ENCODE measurements around the gene PRCC. TPM values are rescaled to one million over a fixed set of nuclear protein-coding genes. Genes with fewer than 3 reads are reported as not detected.

Gene PRCC, protein sequence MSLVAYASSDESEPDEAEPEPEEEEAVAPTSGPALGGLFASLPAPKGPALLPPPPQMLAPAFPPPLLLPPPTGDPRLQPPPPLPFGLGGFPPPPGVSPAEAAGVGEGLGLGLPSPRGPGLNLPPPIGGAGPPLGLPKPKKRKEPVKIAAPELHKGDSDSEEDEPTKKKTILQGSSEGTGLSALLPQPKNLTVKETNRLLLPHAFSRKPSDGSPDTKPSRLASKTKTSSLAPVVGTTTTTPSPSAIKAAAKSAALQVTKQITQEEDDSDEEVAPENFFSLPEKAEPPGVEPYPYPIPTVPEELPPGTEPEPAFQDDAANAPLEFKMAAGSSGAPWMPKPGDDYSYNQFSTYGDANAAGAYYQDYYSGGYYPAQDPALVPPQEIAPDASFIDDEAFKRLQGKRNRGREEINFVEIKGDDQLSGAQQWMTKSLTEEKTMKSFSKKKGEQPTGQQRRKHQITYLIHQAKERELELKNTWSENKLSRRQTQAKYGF
- total RNA-seq (2013), result 23.6 TPM
- polyA plus RNA-seq (10 to 100 TPM; 26.7 to 37.1 (median 29.6) TPM), polyA minus RNA-seq (13.6 and 19.7 TPM in 2 replicates), total RNA-seq (16.0 to 45.7 (median 23.0) reads per million in 11 experiments)

DNA sequence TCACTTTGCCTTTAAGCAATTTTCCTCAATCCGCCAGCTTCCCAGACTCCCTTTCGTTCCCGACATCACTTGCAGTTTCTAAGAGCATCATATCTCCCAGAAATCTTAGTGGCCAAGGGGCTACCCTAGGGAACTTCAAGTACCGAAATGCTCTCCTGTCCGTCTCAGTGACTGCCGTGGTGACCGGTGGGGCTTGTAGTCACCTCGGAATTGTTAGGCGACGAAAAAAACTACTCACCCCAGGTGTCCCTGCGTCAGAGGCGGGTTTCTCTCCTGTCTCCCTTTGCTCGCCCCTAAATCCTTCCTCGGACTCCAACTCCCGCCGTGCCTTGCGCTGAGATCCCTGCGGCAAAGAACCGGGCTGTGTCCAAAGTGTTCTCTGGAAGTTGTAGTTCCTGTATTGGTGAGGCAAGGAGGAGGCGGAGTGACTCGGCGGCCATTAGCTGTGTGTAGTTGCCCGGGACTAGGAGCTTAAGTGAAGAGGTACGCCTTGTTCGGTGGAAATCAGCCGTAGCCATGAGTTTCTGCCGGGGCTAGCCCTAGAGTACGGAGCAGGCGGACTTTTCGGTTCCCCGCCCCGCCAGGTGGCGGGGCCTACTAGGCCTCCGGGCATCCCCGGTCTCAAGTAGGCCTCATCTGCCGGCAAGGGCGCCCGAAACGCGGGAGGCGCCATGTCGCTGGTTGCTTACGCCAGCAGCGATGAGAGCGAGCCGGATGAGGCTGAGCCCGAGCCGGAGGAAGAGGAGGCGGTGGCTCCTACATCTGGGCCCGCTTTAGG is at the start of gene PRCC:
Gene PRCC (plus strand): TSS at position 435 of the 778 bp plus-strand sequence. CDS start 237 bp downstream, at position 672.
- DNase-seq, result peak; percentile 97 to 99 (median 99)
- peaks cover 14 to 23% of the 10 kb centered on the region in 2 donors for H3K36me3 Mint-ChIP-seq
- H3K9me3 ChIP-seq (replicated peaks in 1 of 2; ENCODE audit: control insufficient read depth in 1 of 2, insufficient read depth in 1 of 2, low read length in 2 of 2), result no peaks in the 10 kb centered on the region
- H3K27me3 ChIP-seq (ENCODE audit: control insufficient read depth in 2 of 2, insufficient read depth in 2 of 2, low read length in 2 of 2), result no peaks in the 10 kb centered on the region
- H3K79me2 ChIP-seq (ENCODE audit: insufficient read depth, low read length), result peaks cover 57% of the 10 kb centered on the region
- peak within 1 kb of the TSS; percentile 93 to 97 for H3K27ac ChIP-seq (ENCODE audit: low read depth in 1 of 2, low read length in 2 of 2)
- peaks cover 0 to 1% (median 0%) of the 10 kb centered on the region in 7 donors for H3K9me3 Mint-ChIP-seq
- WGBS (ENCODE audit: insufficient coverage), result under 1% methylated on average over 45 of the region's 50 CpGs
- TF ChIP-seq, protein P1, sequence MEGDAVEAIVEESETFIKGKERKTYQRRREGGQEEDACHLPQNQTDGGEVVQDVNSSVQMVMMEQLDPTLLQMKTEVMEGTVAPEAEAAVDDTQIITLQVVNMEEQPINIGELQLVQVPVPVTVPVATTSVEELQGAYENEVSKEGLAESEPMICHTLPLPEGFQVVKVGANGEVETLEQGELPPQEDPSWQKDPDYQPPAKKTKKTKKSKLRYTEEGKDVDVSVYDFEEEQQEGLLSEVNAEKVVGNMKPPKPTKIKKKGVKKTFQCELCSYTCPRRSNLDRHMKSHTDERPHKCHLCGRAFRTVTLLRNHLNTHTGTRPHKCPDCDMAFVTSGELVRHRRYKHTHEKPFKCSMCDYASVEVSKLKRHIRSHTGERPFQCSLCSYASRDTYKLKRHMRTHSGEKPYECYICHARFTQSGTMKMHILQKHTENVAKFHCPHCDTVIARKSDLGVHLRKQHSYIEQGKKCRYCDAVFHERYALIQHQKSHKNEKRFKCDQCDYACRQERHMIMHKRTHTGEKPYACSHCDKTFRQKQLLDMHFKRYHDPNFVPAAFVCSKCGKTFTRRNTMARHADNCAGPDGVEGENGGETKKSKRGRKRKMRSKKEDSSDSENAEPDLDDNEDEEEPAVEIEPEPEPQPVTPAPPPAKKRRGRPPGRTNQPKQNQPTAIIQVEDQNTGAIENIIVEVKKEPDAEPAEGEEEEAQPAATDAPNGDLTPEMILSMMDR (IDR thresholded peaks at IDR 0.05), result no peak
- intact Hi-C loops (cut with micrococcal nuclease), result loop anchor here (1.0 to 5.0 kb wide), 4 partner anchors 16 to 39 kb away; partner anchors contain the start of genes HDGF (in 2 of the 2), MRPL24 (in 2 of the 2), ISG20L2 (in 1 of the 2) and METTL25B (in 1 of the 2)
- peak within 1 kb of the TSS; percentile 95 for H3K4me2 ChIP-seq (replicated peaks; ENCODE audit: extremely low read depth, low read length, poor library complexity, severe bottlenecking)
- H3K36me3 ChIP-seq (replicated peaks in 1 of 2; ENCODE audit: control insufficient read depth in 1 of 2, insufficient read depth in 2 of 2, low read length in 2 of 2), result peaks cover 11 to 22% of the 10 kb centered on the region in 2 donors
- peaks cover 29% of the 10 kb centered on the region for H3K4me1 Mint-ChIP-seq
- peak within 1 kb of the TSS; percentile 89 for H2AFZ ChIP-seq (ENCODE audit: insufficient read depth, low read depth, low read length, poor library complexity, severe bottlenecking)
- H4K20me1 ChIP-seq (ENCODE audit: insufficient read depth, low read length), result peaks cover 18% of the 10 kb centered on the region
- peak within 1 kb of the TSS; percentile 74 to 95 (median 79) for H3K4me3 ChIP-seq (replicated peaks in 1 of 3; ENCODE audit: low read depth in 2 of 3, low read length in 3 of 3)
- no peak within 1 kb of the TSS for H3K4me3 Mint-ChIP-seq
- H3K27me3 Mint-ChIP-seq (ENCODE audit: low read depth in 3 of 3), result peaks cover 0 to 2% (median 0%) of the 10 kb centered on the region in 3 donors
- no peak within 1 kb of the TSS for H3K27ac Mint-ChIP-seq
- peaks cover 31 to 37% of the 10 kb centered on the region in 2 donors for H3K4me1 ChIP-seq (ENCODE audit: control insufficient read depth in 1 of 2, insufficient read depth in 2 of 2, low read length in 2 of 2)
- peak within 1 kb of the TSS; percentile 100 for H3K9ac ChIP-seq (ENCODE audit: insufficient read depth, low read length, poor library complexity, severe bottlenecking)

DNA sequence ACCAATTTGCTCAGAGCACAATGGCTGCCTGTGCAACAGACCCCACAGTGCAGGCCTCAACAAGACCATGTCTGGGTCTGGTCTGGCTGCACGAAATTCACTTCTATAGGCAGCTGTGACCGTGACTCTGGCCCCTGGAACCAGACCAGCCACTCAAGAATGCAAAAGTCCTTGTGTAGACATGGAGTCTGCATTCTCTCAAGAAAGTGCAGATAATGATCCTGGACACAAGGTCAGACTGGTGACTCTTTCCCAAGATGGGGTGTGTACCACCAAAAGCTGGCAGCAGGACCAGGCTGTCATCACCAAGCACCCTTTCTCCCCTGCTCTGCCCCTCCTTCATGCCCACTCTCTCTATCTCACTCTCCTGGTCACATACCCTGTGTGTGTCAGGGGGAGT is 46.2 kb upstream of the PRCC start:
- intact Hi-C loops (cut with micrococcal nuclease), result loop anchor here (5.0 to 10.0 kb wide), 2 partner anchors 94 to 216 kb away; partner anchors contain the start of gene MEF2D (in 1 of the 2)
- Histone ChIP-seq H3K9me3 (replicated peaks in 1 of 2; ENCODE audit: control insufficient read depth in 1 of 2, insufficient read depth in 1 of 2, low read length in 2 of 2) (no peaks in the 10 kb centered on the region), H3K27ac (ENCODE audit: low read depth in 1 of 2, low read length in 2 of 2) (no peak overlapping the region), H3K9ac (ENCODE audit: insufficient read depth, low read length, poor library complexity, severe bottlenecking) (no peak overlapping the region), H3K27me3 (ENCODE audit: control insufficient read depth in 2 of 2, insufficient read depth in 2 of 2, low read length in 2 of 2) (no peaks in the 10 kb centered on the region), H3K79me2 (ENCODE audit: insufficient read depth, low read length) (peaks cover 37% of the 10 kb centered on the region), H3K4me2 (replicated peaks; ENCODE audit: extremely low read depth, low read length, poor library complexity, severe bottlenecking) (no peak overlapping the region), H3K4me1 (ENCODE audit: control insufficient read depth in 1 of 2, insufficient read depth in 2 of 2, low read length in 2 of 2) (peaks cover 12 to 13% of the 10 kb centered on the region in 2 donors), H4K20me1 (ENCODE audit: insufficient read depth, low read length) (peaks cover 61% of the 10 kb centered on the region), H3K4me3 (replicated peaks in 1 of 3; ENCODE audit: low read depth in 2 of 3, low read length in 3 of 3) (no peak overlapping the region), H3K36me3 (replicated peaks in 1 of 2; ENCODE audit: control insufficient read depth in 1 of 2, insufficient read depth in 2 of 2, low read length in 2 of 2) (peaks cover 39 to 62% of the 10 kb centered on the region in 2 donors), H2AFZ (ENCODE audit: insufficient read depth, low read depth, low read length, poor library complexity, severe bottlenecking) (no peak overlapping the region)
- peaks cover 6% of the 10 kb centered on the region for H3K4me1 Mint-ChIP-seq
- H3K9me3 Mint-ChIP-seq, result no peaks in the 10 kb centered on the region
- 100% methylated on average over 2 of the region's 2 CpGs for WGBS (ENCODE audit: insufficient coverage)
- DNase-seq, result no peak
- peak overlapping the region in 1 of 7 donors; percentile 35 for H3K27ac Mint-ChIP-seq
- peaks cover 0 to 2% (median 0%) of the 10 kb centered on the region in 3 donors for H3K27me3 Mint-ChIP-seq (ENCODE audit: low read depth in 3 of 3)
- TF ChIP-seq, protein P1 (IDR thresholded peaks at IDR 0.05), result no peak
- no peak overlapping the region for H3K4me3 Mint-ChIP-seq
- peaks cover 49 to 55% of the 10 kb centered on the region in 2 donors for H3K36me3 Mint-ChIP-seq
